Measurements from ENCODE around the gene SRM.
"Not testable (repeated sequence)": the region's sequence is repeated elsewhere in the genome, so short reads cannot be mapped to it uniquely, and the experiment has no call there.

Gene SRM

GRCh38 chr1:11044086-11044848, 15.6 kb downstream of the SRM start:
- DNase-seq, result no peak

- DNase-seq, result no peak
Measured at GRCh38 chr1:11042995-11043874, 16.6 kb downstream of the SRM start.

- no peak for DNase-seq
Measured at GRCh38 chr1:11042065-11042464, 17.8 kb downstream of the SRM start.

- no peak for DNase-seq
Measured at GRCh38 chr1:11041048-11041447, 18.8 kb downstream of the SRM start.

- not testable (repeated sequence) for DNase-seq
Measured at GRCh38 chr1:11040105-11040429, 19.8 kb downstream of the SRM start.

GRCh38 chr1:11039351-11040104, 20.3 kb downstream of the SRM start:
- DNase-seq, result no peak

- DNase-seq, result peak; percentile 87 to 89
Measured at GRCh38 chr1:11037740-11038182, 22.1 kb downstream of the SRM start.

- not testable (repeated sequence) for DNase-seq
Measured at GRCh38 chr1:11037019-11037739, 22.6 kb downstream of the SRM start.

GRCh38 chr1:11031624-11032262, 28.1 kb downstream of the SRM start:
- no peak for DNase-seq

GRCh38 chr1:11030865-11031264, 29.0 kb downstream of the SRM start:
- no peak for DNase-seq

- no peak for DNase-seq
Measured at GRCh38 chr1:11028018-11028417, 31.8 kb downstream of the SRM start.

GRCh38 chr1:11027316-11027715, 32.5 kb downstream of the SRM start:
- DNase-seq, result no peak

GRCh38 chr1:11026903-11027302, 32.9 kb downstream of the SRM start:
- no peak for DNase-seq

GRCh38 chr1:11026052-11026451, 33.8 kb downstream of the SRM start:
- no peak for DNase-seq

GRCh38 chr1:11025618-11026017, 34.2 kb downstream of the SRM start:
- DNase-seq, result no peak

- no peak for DNase-seq
Measured at GRCh38 chr1:11024874-11025203, 35.0 kb downstream of the SRM start.

GRCh38 chr1:11024154-11024873, 35.5 kb downstream of the SRM start:
- DNase-seq, result no peak

- DNase-seq, result no peak
Measured at GRCh38 chr1:11023201-11023600, 36.6 kb downstream of the SRM start.

GRCh38 chr1:11019971-11020370, 39.8 kb downstream of the SRM start:
- DNase-seq, result no peak

- not testable (repeated sequence) for DNase-seq
Measured at GRCh38 chr1:11019358-11019757, 40.5 kb downstream of the SRM start.

GRCh38 chr1:11013160-11013531, 46.7 kb downstream of the SRM start:
- DNase-seq, result no peak
